GM19397 (cell line): ENCODE data around the gene REXO5.
"Not testable (repeated sequence)": the region's sequence is repeated elsewhere in the genome, so short reads cannot be mapped to it uniquely, and the experiment has no call there.

Source experiments
- ATAC-seq: cut with Tn5 transposase; IDR thresholded peaks from one replicate; pipeline ENCODE4 v1.9.1; 2021; ENCODE audit warnings: mild to moderate bottlenecking, moderate library complexity; ENCODE audit not compliant: unreplicated experiment

The REXO5 gene

DNA sequence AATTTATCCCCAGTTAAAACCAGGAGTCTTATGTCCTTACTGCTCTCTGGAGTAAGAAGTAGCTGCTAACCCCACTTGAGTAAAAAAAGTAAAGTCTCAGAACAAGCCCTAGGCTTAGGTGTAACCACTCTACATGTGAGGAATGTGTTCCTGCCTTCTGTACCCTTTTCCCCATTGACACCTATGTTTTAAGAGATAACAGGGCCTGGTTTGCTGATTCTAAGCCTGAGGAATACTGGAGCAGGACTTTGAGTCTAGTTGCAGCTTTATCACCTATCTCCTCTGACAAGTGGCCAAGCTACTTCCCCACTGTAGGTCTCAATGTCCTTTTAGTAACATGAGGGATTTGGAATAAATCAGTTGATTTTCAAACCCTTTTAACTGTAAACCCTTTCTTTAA, 40.2 kb downstream of the REXO5 start:
- ATAC-seq, result no peak

DNA sequence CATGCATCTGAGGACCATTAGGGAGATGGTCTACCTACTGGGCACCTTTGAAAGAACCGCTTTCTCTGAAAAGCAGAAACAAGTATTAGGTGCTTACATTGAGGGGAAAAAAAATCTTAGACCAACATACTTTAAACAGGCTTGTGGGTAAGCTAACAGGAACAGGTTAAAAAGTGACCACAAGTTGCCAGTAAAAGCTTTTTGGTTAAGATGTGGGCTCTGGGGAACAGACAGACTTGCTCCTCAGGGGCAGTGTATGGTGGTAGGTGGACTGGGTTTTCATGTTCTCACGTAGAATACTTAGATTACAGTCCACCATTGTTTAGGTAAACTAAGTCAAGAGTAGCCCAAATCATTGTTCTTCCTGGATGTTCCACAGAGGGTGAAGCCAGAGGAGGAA, 41.2 kb downstream of the REXO5 start:
- ATAC-seq, result no peak

DNA sequence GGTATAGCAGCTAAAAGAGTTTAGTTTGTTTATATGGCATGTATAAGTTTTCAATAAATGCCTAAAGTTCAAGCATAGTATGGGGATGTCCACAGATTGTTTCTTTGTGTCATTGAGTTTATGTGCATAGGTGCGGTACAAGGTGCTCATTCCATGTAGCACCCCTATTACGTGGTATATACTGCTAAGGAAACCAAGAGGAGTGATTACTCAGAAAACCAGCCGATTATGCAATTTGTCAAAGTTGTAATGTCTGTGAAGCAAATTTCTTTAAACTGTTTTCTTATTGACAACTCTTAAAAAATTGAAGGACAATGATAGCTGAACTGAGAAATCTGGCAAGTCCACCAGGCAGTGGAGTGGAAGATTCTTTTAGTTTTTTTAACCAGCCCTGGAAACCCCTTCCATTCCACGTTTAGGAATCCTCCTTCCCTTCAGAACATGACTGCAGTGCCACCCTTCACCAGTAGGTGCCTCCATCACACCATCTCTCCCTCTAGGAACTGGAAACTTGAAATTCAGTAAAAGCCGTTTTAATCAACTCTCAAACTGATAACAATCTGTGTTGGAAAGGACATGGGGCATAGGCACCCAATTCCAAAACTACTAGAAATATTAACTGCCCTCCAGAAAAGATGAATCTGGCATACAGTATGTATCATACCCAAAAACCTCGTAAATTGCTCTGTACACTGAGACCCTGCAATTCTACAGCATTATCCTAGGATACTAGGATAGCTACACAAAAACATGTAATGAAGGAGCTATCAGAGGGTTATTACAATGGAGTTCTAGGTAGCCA, 43.5 kb downstream of the REXO5 start:
- no peak for ATAC-seq

DNA sequence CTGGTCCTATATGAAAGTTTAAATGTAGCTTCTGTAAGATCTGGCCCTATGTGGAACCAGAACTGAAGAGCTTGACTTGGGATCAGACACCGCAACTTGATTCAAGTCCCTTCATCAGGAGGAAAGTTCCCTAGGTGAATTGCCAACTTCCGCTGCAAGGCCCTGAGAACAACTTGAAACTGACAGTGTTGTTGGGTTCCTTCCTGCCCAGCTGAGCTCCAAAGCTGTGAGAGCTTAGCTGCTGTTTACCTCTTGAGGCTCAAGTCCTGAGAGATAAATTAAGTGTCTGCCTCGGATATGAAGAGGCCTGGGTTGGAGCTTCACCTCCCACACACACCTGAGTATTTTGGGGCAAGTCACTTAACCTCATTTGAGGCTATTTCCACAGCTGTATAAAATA, 44.7 kb downstream of the REXO5 start:
- no peak for ATAC-seq

DNA sequence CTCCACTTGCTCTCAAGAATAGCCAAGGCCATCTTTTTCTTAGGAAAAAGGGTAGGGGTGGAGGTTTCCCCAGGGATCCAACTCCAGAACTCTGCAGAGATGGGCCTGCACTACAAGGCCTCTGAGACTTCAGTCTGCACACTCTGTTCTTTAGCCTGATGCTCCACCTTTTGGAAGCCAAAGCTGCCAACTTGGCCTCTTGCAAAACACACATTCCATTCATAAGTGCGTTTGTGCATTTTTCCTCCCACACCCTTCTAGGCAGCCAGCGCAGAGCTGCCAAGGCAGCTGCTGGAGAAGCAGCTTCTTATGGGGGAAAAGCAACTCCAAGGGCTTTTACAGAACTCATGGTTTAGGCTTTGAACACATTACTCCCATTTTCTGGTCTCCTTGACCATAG, 45.3 kb downstream of the REXO5 start:
- no peak for ATAC-seq

DNA sequence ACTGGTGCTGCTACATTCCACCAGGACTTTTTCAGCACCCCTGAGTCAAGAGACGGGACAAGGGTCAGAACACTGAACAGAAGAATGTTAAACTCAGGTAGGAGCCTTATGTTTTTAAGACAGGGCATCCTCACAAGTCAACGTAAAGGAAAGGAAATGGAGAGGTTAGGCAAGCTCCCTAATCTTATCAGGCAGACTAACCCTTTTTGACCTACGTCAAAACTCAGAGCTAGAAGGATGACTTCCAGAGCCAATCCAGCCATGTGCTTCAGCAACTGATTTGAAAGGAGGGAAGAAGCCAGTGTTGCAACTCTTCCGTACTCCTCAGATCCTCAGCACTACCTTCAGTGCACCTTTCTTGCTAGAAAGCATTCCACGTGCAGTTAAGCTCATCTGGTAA, 46.8 kb downstream of the REXO5 start:
- ATAC-seq, result no peak

DNA sequence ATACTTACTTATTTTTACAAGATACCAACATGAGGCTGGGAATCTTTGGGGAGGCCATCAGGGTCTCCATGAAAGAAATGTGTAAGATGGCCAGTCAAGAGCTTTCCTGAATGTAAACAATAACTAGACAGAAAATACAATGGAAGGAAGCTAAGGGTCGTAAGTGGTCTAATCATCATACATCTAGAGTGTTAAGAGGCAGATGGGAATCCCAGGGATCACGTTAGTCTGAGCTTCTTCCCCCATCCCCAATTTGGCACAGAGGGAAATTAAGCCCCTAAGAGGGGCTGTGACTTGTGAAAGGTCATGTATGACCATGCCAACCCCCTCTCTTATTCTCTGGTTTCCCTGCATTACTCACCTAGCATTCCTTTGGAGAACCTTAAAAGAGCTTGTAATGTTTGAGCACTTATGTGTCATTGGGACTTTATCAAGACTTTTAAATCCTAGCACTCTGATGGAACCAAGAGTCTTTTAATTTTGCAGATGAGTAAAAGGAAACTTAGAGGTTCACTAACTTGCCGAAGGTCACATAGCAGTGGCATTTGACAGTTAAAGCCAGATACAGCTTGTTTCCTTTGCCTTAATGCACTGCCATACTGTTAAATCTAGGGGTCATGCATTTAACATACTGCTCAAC, 47.8 kb downstream of the REXO5 start:
- no peak for ATAC-seq

DNA sequence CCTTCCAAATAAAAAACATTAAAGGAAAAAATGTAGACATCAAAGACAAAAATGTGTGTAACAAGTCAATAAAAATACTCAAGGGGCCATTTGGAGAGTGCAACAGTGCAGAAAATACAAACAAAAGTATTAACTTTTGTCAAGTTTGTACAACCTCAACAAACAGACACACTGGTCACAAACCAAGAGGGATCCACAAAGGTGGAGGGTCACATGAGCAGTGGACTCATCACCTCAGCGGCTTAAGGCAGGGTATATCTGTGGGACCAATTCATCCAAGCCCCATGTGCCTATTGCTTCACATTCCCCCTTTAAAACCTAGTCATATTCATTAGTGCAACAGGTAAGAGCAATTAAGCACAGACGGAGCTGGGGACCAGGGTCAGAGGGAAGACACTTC, 48.6 kb downstream of the REXO5 start:
- ATAC-seq, result no peak

DNA sequence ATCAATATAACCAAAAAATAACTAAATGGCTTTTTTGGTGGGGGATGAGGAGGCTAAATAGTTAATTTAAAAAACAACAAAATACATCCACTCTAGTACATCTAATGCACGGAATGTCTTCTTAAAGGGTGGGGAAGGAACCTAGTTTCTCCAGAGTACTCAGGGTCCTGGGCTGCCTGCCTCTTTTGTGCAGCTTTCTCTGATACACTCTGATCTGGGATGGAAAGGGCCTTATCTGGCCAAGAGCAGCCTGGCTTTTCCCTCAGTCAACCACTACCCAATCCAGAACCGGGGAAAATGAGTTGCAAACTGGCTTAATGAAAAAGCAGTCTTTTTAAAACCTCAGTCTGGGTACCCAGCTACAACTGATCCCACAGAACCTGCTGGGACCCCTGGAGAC, 51.0 kb downstream of the REXO5 start:
- ATAC-seq, result no peak

DNA sequence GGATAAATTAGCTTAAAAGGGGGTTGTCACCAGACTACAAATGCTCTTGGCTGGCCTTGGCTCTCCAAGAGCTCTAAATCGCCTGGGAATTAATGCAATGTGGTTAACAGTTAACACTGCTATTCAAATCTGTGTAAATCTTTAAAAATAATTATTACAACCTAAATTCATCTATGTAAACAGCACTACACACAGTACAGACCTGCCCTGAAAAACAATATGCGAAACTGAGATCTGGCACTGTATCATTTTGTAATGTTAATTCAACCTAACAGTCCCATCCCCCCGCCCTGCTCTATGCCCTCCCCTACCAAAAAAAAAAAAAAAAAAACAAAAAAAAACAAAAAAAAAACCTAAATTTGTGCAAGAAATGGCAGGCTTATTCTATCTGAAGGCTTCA, 52.9 kb downstream of the REXO5 start:
- no peak for ATAC-seq

DNA sequence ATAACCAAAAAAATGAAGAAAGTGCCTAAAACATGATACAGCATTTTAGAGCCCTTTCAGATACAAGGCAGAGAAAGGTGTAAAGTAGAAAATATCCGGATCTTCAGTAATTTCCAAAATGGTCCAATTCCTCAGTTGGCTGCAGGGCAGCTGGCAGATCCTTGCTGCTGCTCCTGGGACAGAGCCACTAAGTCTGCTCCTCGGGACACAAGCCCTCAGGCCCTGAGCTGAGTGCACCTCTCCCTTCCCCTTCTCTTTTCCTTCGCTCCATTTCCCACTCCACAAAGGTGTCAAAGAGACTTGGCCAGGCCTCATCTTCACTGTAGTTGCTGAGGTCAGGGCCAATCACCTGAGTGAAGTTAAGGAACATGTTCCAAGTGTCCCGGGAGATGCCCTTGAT, 53.4 kb downstream of the REXO5 start:
- ATAC-seq, result no peak

DNA sequence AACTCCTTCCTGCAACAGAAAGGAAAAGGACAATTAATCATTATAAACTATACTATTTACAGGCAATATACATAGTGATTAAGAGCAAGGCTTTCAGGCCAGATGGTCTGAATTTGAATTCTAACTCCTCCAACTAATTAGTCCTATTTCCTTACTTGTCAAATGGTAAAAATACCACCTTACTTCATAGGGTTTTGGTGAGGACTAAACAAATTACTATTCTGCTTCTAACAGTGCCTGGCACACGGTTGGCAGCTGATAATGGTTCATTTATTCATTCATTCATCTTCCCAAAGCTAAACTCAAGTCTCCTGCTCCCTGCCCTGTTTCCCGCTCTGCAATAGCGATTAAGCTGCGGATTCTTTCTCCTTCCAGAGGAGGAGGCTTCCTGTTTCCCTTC, 54.0 kb downstream of the REXO5 start:
- ATAC-seq, result no peak

DNA sequence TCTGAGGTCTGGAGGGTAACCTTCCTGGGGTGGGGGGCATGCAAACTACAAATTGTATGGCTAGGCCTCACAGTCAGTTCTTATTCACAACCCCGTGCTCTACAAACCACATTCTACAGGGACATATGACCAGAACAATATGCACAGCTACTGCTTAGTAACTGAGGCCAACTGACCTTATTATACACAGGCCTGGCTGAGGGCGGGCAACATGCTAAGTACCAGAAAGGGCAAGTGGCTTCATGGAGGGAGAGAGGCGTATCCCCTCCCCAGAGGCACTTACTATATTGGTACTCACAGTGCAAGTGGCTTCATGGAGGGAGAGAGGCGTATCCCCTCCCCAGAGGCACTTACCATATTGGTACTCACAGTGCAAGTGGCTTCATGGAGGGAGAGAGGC, 54.7 kb downstream of the REXO5 start:
- not testable (repeated sequence) for ATAC-seq

DNA sequence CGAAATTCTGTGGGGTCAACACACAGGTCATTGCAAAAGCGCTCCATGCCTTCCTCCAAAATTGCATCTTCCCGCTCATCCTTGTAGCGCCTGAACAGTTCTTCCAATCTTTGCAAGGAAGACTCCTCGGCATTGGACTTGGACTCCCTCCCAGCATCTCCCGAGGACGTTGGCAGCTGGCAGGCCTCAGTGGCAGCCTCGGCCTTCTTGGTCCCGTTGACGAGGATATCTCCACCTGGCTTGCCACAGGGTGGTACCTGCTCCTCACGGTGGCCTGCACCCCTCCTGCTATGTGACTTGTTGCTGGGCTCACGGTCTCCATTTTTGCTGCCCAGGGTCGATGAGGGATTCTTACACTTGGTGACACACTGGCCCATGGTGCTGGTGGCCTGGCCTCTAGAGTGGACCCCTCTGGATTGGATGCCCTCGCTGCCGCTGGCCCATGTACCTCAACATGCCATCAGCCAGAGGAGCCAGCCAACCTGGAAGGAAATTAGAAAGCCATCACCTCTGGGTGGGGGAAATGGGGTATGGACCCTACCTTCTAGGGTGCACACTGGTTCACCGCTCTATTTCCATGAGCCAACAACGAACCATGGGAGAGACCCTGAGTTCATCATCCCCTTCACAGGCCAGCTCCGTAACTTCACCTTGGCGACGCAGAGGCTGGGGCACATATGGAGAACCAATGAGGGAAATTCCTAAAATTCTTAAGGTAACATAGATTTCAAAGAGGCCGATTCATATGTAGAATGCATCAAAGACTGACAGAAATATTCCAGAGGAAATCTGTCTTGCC, 56.0 kb downstream of the REXO5 start:
- no peak for ATAC-seq

DNA sequence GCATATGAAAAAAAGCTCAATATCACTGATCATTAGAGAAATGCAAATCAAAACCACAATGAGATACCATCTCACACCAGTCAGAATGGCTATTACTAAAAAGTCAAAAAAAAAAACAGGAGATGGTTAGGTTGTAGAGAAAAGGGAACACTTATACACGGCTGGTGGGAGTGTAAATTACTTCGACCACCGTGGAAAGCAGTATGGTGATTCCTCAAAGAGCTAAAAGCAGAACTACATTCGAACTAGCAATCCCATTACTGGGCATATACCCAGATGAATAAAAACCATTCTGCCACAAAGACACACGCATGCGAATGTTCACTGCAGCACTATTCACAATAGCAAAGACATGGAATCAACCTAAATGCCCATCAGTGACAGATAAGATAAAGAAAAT, 58.0 kb downstream of the REXO5 start:
- not testable (repeated sequence) for ATAC-seq

DNA sequence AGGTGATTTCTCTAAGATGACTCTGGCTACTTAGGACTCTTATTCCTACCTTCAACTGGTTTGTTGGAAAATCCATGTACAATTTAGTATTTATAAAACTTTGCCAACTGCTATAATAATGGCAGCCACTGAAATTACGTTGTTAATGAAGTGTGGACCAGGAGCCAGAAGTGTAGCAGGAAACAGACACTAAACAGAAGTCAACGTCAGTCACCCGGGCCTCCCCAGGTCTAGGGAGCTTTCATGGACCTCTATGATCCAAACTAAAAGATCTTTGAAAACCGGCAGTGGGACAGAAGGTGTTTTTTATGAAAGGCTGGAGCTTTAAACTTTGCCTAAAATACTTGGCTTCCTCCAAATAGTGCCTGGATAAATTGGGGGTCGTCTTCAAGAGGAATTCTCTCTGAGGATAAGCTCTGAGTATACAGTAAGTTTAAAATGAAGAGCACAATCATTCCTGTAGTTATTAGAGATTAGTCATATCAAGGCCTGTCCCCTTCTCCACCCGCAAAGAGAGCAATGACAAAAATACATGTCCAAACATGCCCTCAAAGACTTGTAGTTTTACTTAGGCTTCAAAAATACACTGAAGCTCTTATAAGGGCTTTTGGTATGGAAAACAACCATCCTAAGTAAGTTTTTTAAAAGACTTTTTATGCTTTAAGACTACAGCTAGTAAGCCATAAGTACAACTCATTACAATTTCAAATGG, 59.2 kb downstream of the REXO5 start:
- ATAC-seq, result no peak

DNA sequence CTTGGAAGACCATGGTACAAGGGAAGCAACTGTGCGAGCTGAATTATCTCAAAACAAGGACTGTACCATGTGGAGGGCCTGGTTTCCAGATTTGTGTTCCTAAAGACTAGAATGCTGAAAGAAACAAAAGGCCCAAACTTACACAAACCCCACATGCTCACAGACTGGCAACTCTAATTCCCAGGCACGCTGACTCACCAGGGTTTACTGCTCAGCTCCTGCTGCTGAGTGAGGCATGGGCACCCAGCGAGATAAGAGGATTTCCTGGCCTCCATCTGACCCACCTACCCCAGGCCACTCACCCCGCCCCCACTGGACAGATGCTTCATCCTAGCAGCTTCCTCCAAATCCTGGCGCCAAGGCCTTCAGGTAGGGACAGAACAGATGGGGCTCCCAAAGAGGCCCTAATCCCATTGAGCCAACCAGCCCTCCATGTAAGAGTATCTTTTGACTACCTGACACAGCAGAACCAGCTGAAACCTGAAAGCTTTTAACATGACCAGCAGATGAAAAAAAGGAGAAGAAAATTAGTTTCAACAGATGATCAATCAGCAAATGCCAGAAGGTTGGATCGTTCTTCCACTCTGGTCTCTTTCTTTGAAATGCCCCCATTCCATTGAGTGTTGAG, 59.9 kb downstream of the REXO5 start:
- ATAC-seq, result no peak

DNA sequence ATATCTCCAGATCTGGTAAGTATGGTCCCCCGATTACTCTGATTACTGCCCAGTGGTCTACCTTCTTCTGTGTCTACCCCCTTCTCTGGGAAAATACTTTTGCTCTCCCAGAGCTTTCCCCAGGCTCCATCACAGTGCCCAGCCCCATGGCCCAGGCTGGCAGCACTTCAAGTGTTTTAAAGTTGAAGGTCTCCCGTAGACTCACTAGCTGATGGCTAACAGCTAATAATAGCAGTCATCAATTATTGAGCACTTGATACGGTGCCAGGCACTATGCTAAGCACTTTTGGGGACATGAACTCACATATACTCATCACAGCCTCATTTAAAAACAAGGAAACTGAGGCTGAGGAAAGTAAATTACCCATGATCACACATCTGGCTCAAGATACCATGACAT, 60.5 kb downstream of the REXO5 start:
- ATAC-seq, result no peak

DNA sequence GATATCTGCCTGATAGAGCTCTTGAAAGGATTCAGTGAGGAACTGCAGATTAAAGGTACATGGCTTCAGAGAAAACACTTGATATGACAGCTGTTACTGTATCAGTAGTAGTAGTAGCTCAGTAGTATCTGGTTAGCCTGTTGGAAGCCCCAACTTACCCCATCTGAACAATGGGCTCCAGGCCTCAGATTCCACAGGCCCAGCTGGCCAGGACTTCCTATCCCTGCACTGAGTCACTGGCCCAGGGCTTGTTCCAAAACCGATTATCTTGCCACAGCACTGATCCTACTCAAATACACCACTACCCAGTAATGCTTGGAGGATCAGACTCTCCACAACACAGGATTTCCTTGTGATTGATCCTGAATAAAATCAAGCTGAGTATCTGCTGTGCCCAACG, 61.3 kb downstream of the REXO5 start:
- ATAC-seq, result no peak

DNA sequence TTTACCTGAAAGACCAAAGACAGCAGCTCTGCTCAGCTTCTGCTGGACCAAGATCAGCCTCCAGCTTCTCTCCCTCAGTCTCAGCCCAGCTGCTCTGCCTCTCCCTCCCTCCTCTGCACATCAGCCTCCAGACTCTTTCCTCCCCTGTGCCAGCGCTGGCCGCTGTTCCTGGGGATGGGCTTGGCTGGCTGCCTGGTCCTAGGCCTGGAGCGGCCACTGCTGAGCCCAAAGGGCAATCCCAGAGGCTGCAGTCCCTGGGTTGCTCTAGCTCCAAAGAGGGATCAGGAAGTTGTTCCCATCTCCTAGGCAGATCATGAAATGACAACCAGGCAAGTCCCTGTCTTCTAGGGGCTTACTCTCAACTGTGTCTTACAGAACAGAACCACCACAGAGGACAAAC, 62.6 kb downstream of the REXO5 start:
- ATAC-seq, result no peak
